ENCODE data around the gene PHF20. TPM values are rescaled to one million over a fixed set of nuclear protein-coding genes. Genes with fewer than 3 reads are reported as not detected.

PHF20 gene
- total and polyA plus RNA-seq, 2 of the 13 experiments (the other 11 are each of a cell fraction or from before 2014, with no cell fraction given): 22.8 to 34.1 TPM

- TF ChIP-seq CERS6 (CRISPR knock-in tag; IDR thresholded peaks at IDR 0.05) (no peak), SNRNP70 (IDR thresholded peaks at IDR 0.05; ENCODE audit: low read depth, low read length) (no peak), ZNF691 (CRISPR knock-in tag; IDR thresholded peaks at IDR 0.05; ENCODE audit: borderline replicate concordance, low read depth) (no peak), ZNF616 (CRISPR knock-in tag; IDR thresholded peaks at IDR 0.05; ENCODE audit: low read depth) (no peak), HBP1 (CRISPR knock-in tag; IDR thresholded peaks at IDR 0.05; ENCODE audit: low read depth) (no peak), ZBTB42 (CRISPR knock-in tag; IDR thresholded peaks at IDR 0.05) (no peak), ZNF20 (CRISPR knock-in tag; IDR thresholded peaks at IDR 0.05) (no peak), KMT2A (CRISPR knock-in tag; IDR thresholded peaks at IDR 0.05) (no peak), ZHX2 (IDR thresholded peaks at IDR 0.05; ENCODE audit: low read depth) (no peak), ZHX2 (CRISPR knock-in tag; IDR thresholded peaks at IDR 0.05; ENCODE audit: borderline replicate concordance) (no peak), HNRNPL (IDR thresholded peaks at IDR 0.05; ENCODE audit: low read depth, low read length) (no peak), IRF2 (CRISPR knock-in tag; IDR thresholded peaks at IDR 0.05) (no peak), MZF1 (CRISPR knock-in tag; IDR thresholded peaks at IDR 0.05; ENCODE audit: borderline replicate concordance) (no peak), ZNF83 (CRISPR knock-in tag; IDR thresholded peaks at IDR 0.05; ENCODE audit: borderline replicate concordance) (no peak), ZNF687 (CRISPR knock-in tag; IDR thresholded peaks at IDR 0.05) (no peak)
Measured at GRCh38 chr20:35742741-35743523, 28.9 kb upstream of the PHF20 start (continued).
